Progenitor cell of endocrine pancreas (in vitro differentiated cells): Measurements from ENCODE around the gene EXOC6B. TPM values are rescaled to one million over a fixed set of nuclear protein-coding genes. Genes with fewer than 3 reads are reported as not detected.

Experiments used
- DNase-seq: peaks from one replicate; pipeline ENCODE4 v3.0.0; 2021; ENCODE audit warnings: low spot score; ENCODE audit not compliant: unreplicated experiment
- H3K27ac Mint-ChIP-seq: 2 replicates; pipeline ENCODE4 v1.8.0; 2021; ENCODE audit warnings: mild to moderate bottlenecking, moderate library complexity, mixed read lengths
- H3K27me3 Mint-ChIP-seq: 2 replicates; pipeline ENCODE4 v1.8.0; 2021; ENCODE audit warnings: mixed read lengths
- H3K36me3 Mint-ChIP-seq: 2 replicates; pipeline ENCODE4 v1.8.0; 2022; ENCODE audit warnings: mixed read lengths; ENCODE audit not compliant: insufficient read depth
- H3K4me1 Mint-ChIP-seq: 2 replicates; pipeline ENCODE4 v1.8.0; 2021; ENCODE audit warnings: low read depth, mixed read lengths
- H3K4me3 Mint-ChIP-seq: 2 replicates; pipeline ENCODE4 v1.8.0; 2021; ENCODE audit warnings: low read depth, mild to moderate bottlenecking, moderate library complexity, mixed read lengths
- H3K9me3 Mint-ChIP-seq: 2 replicates; pipeline ENCODE4 v1.8.0; 2021; ENCODE audit warnings: low read depth, mixed read lengths
- CTCF ChIP-seq: fragments of 200-600 bp; sonication (generic); IDR thresholded peaks from one replicate; pipeline ENCODE4 v1.5.0; 2021; ENCODE audit warnings: antibody characterized with exemption, mild to moderate bottlenecking; ENCODE audit not compliant: unreplicated experiment
- total RNA-seq: library from RNA; stranded (reverse); gene quantifications from 2 replicates; pipeline ENCODE4 v1.2.1, GENCODE V29; 2021

Gene EXOC6B
- total RNA-seq, 1 donor from 2014 or later: 71.9 TPM

- peaks cover 3% of the 10 kb centered on the region for H3K36me3 Mint-ChIP-seq
- no peaks in the 10 kb centered on the region for H3K9me3 Mint-ChIP-seq
- no peak overlapping the region for H3K27ac Mint-ChIP-seq
- no peak for DNase-seq
- no peaks in the 10 kb centered on the region for H3K27me3 Mint-ChIP-seq
- H3K4me1 Mint-ChIP-seq: peaks cover 4% of the 10 kb centered on the region
- H3K4me3 Mint-ChIP-seq: no peak overlapping the region
- no peak for TF ChIP-seq CTCF
Measured at GRCh38 chr2:72133721-72134407, 692.0 kb downstream of the EXOC6B start.

- Mint-ChIP-seq H3K27me3 (no peaks in the 10 kb centered on the region), H3K4me3 (no peak overlapping the region), H3K4me1 (peaks cover 3% of the 10 kb centered on the region), H3K36me3 (peaks cover 3% of the 10 kb centered on the region), H3K9me3 (no peaks in the 10 kb centered on the region), H3K27ac (no peak overlapping the region)
- DNase-seq: no peak
- TF ChIP-seq CTCF: no peak
Measured at GRCh38 chr2:72132981-72133720, 692.7 kb downstream of the EXOC6B start.

GRCh38 chr2:72131916-72132841, 693.7 kb downstream of the EXOC6B start:
- Mint-ChIP-seq H3K4me3 (no peak overlapping the region), H3K36me3 (peaks cover 1% of the 10 kb centered on the region), H3K9me3 (no peaks in the 10 kb centered on the region), H3K27ac (no peak overlapping the region), H3K27me3 (no peaks in the 10 kb centered on the region), H3K4me1 (no peaks in the 10 kb centered on the region)
- no peak for TF ChIP-seq CTCF
- no peak for DNase-seq

GRCh38 chr2:72131371-72131891, 694.4 kb downstream of the EXOC6B start:
- Mint-ChIP-seq H3K9me3 (no peaks in the 10 kb centered on the region), H3K27me3 (no peaks in the 10 kb centered on the region), H3K4me3 (no peak overlapping the region), H3K36me3 (peaks cover 1% of the 10 kb centered on the region), H3K4me1 (no peaks in the 10 kb centered on the region), H3K27ac (no peak overlapping the region)
- no peak for DNase-seq
- TF ChIP-seq CTCF: no peak
